HG02759 (cell line): ENCODE measurements around the gene TSPAN31.
"Not testable (repeated sequence)": the region's sequence is repeated elsewhere in the genome, so short reads cannot be mapped to it uniquely, and the experiment has no call there.

Source experiments
- ATAC-seq: cut with Tn5 transposase; IDR thresholded peaks from one replicate; pipeline ENCODE4 v1.9.1; 2021; ENCODE audit warnings: mild to moderate bottlenecking, moderate library complexity; ENCODE audit not compliant: unreplicated experiment

TSPAN31 gene

DNA sequence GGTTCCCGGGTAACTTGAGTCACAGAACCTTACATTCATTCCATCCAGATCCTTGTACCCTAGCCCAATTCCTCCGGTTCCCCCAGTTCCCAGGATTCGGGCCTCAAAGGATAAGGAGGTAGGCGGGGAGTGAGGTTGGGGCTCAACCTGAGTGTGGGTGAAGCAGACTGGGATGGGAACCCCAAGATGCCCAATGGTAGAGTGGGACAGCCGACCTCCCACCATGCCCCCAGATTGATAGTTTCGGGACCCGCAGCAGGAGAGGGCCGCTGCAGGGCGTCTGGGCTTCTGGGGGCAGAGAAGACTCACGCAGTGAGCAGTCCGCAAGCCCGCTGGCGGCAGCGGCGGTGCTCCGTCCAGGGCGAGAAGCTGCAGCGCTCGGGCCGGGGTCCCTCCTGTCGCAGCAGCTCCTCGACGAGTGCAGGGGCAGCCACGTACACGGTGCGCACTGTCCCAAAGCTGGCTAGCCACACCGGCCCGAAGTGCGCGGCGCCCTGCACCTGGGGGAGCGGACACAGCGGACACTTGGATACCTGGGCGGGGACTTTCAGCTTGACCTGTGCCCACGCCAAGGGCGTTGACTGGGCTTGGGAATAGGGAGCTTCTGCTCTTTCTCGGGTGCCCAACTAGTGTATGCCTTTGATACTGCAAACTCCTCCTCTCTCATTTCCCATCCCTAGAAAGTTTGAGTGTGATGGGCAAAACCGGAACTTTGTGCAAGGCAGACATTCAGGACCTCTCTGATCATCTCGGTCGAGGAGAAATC is 21.0 kb downstream of the TSPAN31 start:
- peak; percentile 11 for ATAC-seq

DNA sequence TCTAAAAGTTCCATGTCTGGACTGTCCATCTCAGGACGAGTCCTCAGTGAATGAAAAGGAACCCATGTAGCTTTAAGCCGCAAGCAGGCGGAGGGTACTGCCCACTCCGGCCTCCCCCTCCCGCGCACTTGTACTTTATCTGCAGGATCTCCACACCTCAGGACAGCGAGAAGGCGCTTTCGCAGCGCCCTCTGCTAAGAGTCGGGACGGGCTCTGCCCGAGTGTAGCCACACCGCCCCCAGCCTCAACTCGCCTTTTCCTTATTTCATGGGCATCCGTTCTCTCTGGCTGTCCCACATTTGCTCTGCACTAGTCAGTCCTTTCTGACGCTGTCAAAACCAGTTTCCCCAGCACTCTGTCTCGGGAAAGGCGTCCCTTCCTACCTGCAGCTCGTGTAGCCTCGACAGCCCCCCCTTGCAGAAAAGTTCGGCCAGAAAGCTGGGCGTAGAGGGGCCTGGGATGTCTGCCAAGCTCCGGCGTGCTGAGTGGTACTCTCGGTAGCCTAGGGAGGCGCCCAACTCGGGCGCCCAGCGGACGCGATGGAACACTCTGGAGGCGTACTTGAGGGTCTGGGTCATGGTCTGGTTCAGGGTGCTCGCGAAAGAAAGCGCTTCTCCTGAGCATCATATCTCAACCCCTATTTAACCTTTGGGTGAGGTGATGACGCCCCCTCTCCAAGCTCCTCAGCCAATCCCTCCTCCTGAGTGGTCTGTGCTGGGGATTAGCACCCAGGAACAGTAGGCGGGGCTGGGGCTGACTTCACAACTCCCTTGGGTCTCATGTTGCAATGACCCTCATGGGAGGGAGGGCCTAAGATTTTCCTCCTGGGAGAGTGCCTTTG is 21.8 kb downstream of the TSPAN31 start, which contains the start of gene CYP27B1:
TSS of gene CYP27B1 (minus strand) at position 615 of the 841 bp plus-strand sequence. CDS start at position 578, 37 bp downstream.
- no peak for ATAC-seq

DNA sequence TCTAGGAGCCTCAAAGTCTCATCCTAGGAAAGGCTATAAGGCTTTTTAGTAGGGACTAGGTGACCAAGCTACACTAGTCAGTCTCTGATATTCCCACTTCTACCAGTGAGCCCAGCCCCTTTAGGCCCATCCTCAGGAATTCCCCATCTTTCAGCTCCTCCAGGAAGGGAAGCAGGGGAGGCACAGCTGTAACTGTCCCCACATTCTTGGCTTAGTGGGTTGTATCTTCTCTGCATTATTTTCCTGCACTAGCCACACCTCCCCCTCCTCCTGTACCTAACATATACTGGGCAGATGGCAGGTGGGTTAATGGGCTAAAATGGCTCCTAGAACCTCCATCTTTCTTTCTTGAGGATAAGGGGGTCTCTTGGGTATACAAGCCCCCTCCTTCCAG is 22.5 kb downstream of the TSPAN31 start:
- ATAC-seq: no peak

DNA sequence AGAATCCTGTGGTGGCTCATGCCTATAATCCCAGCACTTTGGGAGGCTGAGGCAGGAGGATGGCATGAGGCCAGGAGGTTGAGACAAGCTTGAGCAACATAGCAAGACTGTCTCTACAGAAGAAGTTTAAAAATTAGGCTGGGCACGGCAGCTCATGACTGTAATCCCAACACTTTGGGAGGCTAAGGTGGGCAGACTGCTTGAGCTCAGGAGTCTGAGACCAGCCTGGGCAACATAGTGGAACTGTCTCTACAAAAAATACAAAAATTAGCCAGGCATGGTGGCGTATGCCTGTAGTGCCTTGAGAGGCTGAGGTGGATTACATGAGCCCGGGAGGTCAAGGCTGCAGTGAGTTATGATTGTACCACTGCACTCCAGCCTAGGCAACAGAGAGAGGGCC is 23.0 kb downstream of the TSPAN31 start:
- no peak for ATAC-seq

DNA sequence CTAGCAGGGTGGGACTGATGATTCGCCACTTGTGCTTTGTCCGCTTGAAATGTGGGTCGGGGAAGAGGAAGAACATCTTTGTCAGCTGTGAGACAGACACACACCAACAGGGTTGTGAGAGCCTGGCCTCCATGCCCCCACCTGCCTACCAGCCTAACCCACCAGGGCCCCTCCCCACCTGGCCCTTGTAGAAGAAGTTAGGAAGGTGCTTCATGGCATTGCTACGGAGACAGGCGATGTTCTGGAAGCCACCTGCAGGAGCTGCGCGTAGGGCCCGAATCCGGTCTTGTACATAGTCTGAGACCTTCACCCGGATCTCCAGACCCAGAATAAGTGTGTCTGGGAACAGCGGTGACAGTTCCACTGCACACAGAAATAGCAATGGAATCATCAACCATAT is 24.8 kb downstream of the TSPAN31 start:
- no peak for ATAC-seq

DNA sequence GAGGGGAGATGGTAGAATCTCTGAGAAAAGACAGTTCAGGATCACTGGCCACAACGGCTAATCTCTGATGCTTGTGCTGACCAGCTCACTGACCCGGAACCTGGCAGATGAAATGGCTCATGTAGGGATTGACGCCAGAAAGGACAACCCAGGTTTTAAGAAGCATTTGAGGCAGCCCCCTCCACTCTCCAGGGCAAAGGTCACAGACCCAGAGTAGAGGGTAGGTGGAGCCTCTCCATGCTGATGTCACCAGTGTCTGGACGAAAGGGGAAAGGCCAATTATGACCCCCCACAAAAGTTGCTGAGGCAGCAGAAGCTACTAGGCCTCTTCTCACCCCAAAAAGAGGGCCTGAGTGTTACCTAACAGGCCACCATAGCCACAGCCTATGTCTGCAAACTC is 25.9 kb downstream of the TSPAN31 start:
- ATAC-seq: no peak

DNA sequence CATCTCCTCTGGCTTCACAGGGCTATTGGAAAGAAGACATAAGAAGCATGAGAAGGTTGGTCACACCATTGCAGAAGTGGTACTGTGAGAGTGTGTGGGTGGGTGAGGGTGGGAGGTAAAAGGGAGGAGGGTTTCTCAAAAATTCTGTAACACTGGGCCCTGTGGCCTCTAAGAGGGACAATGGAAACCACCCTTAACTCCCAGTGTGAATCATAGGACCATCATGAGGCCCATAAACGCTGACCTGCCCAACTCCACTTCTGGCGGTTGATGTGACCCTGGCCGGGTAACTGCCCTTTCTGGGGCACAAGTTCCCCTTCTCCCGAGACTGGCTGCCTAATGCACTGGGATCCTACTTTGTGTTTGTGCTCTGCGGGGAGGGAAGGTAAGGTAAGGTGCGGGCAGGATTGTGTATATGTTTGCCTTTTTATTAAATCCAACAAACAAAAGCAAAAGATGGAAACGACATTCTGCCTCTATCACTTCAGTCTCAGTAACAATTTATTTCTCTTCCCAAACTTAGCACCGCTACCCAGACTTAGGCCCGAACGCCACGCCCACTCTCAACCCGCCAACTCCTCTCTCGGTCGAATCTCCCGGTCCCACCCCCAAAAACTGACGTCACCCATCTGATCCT is 26.5 kb downstream of the TSPAN31 start:
- peak; percentile 79 for ATAC-seq

DNA sequence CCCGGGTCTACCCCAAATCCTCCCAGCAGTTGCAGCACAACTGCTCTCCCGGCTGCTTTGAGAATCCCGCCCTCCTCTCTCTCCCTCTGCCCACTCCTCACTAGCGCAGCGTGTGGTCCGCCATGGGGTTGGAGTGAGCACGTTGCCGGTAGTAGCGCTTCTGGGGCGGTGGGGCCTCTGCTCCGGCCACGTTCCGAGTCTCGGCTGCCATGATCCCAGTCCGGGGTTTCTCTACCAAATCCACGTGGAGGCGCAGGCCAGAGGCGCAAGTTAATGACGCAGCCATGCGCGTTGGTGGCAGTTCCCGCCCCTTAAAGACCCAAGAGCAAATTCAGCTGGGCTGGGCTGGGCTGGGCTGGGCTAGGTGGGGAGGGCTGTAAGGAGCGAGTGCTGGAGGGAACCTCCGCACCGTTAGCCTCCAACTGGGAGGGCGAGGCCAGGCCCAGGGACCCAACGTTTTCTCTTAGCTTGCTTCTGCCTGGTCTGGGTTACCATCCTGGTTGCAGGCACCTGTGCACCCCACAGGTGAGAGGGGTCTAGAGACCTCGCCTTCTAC is 27.1 kb downstream of the TSPAN31 start, which contains the start of gene METTL1:
TSS of gene METTL1 (minus strand) at position 233 of the 556 bp plus-strand sequence. CDS start at position 211, 22 bp downstream.
- peak; percentile 82 for ATAC-seq

DNA sequence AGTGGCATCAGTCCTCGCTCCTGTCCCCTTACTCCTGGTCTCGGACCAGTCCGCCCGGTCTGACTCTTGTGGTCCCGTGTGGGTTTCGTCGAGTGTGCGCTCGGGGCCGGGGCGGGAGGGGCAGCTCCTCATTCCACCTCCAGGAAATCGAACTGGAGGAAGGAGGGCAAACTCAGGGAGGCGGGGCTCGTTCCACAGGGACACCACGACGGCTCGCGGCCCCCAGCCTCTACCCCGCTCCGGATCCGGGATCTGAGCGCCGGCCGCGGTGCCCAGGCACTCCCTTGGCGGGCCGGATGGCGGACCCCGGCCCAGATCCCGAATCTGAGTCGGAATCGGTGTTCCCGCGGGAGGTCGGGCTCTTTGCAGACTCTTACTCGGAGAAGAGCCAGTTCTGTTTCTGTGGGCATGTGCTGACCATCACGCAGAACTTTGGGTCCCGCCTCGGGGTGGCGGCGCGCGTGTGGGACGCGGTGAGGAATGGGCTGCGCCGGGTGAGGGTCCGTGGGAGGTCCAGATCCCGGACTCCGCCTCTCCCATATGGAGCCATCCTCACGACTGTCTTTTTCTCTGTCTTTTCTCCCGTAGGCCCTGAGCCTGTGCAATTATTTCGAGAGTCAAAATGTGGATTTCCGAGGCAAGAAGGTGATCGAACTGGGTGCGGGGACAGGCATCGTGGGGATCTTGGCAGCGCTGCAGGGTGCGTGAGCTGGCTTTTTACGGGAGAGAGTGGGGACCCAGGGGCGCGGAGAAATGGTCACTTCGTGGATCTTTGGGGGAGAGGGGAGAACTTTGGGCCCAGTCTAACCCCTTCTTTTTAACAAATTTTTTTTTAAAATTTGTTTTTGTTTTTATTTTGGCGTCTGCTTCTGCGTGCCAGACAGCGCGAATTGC is 27.8 kb downstream of the TSPAN31 start, which contains the start of gene EEF1AKMT3:
TSS of gene EEF1AKMT3 (plus strand) at position 186 of the 894 bp plus-strand sequence. CDS start at position 297, 111 bp downstream.
- ATAC-seq: no peak

DNA sequence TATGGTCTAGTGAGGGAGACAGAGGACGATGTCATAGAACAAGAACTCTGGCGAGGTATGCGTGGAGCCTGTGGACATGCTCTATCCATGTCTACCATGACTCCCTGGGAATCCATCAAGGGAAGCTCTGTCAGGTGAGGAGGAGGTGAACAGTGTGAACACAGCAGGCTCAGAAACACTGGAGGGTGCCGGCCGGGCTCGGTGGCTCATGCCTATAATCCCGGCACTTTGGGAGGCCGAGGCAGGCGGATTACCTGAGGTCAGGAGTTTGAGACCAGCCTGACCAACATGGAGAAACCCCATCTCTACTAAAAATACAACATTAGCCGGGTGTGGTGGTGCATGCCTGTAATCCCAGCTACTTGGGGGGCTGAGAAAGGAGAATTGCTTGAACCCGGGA is 29.8 kb downstream of the TSPAN31 start:
- not testable (repeated sequence) for ATAC-seq

DNA sequence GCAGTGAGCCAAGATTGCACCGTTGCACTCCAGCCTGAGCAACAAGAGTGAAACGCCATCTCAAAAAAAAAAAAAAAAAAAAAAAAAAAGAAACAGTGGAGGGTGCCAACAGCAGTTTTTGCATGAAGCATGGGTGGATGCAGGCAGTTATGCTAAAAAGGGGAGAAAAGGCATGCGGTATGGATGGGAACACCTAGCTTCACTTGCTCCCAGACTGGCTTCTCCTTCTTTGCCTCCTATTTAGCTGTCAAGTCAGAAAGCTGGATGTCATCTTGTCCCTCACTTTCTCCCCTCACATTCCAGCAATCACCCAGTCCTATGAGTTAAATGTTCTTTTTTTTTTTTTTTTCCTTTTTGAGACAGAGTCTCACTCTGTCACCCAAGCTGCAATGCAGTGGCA is 30.2 kb downstream of the TSPAN31 start:
- no peak for ATAC-seq

DNA sequence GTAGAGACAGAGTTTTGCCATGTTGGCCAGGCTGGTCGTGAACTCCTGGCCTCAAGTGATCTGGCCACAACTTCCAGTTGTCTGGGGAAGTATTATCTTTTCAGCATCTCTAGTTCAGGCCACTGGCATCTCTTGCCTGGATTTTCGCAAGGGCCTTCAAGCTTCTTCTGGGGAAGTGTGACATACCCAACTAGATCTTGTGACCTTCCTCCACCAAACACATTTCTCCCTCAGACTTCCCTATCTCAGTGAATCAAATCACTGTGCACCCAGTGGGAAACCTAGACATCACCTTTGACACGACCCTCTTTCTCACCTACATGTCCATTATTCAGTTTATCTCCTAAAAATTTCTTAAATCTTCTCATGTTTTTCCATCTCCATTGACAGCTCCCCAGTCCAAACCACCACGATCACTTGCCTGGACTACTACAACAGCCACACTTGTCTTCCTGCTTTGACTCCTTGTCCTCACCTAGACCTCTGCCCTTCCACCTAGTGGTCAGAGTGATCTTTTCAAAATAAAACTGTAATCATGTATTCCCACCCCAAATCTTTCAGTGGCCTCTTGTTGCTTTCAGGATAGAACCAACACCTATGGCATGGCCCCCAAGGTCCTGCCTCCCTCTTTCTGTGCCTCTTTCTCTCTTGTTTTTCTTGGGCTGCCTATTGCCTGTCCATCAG is 30.9 kb downstream of the TSPAN31 start:
- no peak for ATAC-seq

DNA sequence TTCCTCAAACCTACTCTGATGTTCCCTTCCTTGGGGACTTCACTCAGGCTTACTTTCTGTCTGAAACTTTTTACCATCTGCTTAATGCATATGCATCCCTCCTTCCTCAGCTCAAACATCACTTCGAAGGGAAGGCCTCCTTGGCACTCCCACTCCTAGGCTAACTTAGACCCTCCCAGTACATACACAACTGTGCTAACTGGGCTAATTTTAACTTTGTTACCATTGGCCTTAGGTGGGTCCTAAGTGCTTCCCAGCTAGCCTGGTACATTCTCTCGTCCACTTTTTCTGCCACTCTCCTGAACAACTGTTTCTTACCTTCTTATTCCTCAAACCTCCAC is 31.4 kb downstream of the TSPAN31 start:
- no peak for ATAC-seq

DNA sequence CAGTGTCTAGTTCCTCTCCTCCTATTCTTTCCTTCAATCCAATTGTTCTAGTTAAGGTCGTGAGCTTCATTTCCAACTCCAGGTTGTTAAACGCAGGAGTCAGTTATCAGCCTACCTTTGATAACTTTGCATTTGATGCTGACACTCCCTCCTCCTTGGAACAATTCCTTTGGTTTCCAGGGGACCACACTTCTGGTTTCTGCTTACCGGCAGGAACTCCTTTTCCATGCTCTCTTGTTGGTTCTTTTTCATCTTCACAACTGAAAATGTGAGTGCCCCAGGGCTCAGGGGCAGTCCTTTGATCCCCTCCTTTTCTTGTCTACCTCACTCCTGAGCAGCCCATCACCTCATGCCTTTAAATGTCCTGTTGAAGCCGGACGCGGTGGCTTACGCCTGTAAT is 32.5 kb downstream of the TSPAN31 start:
- ATAC-seq: no peak

DNA sequence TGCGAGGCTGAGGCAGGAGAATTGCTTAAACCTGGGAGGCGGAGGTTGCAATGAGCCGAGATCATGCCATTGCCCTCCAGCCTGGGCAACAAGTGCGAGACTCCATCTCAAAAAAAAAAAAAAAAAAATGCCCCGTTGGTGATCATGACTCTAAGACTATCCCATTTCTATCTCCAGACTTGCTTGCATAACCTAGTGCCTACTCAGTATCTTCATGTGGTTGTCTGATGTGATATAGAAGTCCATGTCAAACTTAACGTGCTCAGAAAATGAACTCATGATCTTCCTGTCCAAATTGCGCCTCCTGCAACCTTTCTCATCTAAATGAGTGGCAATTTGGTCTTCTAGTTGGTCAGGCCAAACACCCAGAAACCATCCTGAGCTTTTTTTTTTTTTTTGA is 33.1 kb downstream of the TSPAN31 start:
- ATAC-seq: no peak

DNA sequence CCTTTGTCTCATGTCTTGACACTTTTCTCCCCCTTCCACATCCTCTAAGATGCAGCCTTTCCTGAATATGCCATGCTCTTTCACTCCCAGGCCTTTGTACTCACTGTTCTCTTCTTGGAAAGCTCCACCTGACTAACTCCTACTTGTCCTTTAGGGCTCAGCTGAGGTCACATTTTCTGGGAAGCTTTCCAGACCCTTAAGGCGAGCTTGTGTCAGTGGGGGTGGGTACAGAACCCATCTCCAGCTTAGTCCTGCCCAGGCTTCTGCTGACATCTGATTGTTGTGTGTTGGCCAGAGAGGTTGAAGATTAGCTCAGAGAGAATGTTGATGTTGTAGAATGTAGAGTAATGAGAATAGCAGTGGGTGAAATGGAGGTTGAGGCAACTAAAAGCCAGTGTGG is 34.9 kb downstream of the TSPAN31 start:
- no peak for ATAC-seq

DNA sequence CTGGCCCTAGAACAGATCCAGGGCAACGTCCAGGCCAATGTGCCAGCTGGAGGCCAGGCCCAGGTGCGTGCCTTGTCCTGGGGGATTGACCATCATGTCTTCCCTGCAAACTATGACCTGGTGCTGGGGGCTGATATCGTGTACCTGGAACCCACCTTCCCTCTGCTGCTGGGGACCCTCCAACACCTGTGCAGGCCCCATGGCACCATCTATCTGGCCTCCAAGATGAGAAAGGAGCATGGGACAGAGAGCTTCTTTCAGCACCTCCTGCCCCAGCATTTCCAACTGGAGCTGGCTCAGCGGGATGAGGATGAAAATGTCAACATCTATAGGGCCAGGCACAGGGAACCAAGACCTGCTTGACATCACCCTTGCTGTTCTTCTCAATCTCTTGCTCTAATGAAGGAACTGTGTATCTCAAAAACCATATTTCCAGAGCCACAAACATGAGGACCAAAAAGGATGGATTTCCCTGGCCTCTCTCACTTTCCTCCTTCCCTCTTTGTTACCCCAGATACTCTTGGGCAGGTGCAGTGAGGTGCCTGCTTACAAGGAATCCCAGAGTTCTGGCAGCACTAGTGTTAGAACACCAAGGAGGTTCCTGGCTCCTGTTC is 35.6 kb downstream of the TSPAN31 start:
- no peak for ATAC-seq

DNA sequence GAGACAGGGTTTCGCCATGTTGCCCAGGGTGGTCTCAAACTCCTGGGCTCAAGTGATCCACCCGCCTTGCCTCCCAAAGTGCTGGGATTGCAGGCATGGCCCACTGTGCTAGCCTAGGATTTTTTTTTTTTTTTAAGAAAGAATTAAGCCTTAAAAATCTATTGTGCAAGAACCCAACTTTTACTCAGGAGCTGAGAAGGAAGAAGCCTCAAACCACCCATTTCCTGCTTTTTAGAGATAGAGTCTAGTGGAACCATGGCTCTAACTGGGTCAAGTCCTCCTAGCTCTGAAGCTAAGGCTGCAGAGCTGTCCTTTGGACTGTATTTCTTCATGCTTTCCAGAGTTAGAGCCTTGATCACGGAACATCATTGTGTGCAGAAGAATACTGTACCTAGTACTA is 36.4 kb downstream of the TSPAN31 start:
- no peak for ATAC-seq

DNA sequence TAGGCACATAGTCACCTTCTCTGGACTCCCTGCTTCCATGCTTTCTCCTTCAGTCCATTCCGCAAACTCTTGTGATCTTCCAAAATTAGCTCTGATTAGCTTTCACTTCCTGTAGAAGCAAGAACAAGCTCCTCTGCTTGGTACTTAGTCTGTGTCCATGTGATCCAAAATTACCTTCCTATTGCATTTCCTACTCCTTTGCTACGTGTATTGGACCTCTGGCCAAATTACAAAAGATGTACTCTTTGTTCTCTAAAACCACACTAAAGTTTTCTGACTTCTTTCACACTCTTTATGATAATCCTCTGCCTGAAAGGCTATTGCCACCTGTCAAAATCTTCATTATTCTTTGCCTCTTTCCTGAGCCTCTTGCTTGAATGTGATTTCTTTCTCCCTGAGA is 37.0 kb downstream of the TSPAN31 start:
- ATAC-seq: no peak
